Measurements from ENCODE around the gene ASB4.

The ASB4 gene

GRCh38 chr7:95558864-95559263, 73.1 kb downstream of the ASB4 start:
- no peak for DNase-seq

GRCh38 chr7:95560674-95561073, 74.9 kb downstream of the ASB4 start:
- DNase-seq = no peak

DNA sequence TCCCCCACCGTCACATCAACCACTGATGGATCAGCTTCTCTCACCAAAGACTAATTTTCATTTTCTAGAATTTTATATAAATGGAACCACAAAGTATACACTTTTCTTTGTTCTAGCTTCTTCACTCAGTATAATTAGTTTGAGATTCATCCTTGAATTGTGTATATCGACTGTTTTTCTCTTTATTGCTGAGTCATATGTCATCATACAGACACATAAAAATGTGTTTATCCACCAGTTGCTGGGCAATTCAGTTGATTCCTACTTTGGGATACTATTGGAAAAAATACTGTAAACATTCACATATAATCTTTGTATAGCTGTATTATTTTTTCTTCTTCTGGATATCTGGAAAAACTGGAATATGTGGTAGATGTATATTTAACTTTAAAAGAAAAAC, 84.0 kb downstream of the ASB4 start:
- no peak for DNase-seq

DNA sequence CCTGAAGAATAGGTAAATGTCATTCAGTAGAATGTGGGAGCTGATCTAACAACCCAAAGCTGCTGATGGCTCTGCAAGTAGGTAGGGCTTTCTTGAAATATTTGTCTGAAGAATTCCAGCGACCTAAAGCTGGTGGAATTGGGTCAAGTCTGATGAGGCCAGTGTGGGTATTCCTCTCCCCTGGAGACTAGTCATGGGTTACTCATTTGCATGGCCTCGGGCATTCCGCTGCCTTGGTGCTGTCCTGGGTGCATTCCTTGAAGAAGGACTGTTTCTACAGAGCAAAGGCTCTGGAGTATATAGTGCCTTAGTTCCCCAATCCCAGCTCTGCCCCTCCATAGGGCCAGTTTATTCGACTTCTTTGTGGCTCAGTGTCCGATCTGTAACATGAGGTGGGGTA, 91.4 kb downstream of the ASB4 start:
- DNase-seq = no peak

DNA sequence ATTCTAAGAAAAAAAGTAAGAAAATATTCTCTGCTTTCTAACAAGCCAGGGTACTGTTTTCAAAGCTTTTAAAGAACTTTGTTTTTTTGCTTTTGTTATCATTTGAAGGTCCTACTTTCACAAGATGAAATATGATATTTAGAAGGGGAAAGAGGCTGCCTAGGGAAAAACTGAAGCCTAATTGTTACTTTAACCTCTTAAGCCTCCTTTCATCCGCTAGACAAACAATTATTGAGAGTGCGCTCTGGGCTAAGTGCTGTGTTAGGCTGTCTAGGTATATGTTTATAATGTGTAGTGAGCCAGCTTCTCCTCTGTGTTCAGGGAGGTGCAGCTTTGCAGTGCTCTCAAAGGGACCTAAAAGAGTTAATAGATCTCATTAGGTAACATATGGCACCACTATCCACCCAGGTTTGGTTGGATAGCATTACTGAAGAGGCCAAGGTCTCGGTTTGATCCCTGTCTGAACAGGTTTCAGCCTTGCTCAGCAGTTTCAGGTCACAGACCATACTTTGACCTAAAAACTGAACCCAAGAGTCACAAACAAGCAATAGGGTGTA, 92.6 kb downstream of the ASB4 start:
- DNase-seq = no peak

- DNase-seq = no peak
Observed at GRCh38 chr7:95579318-95579717, 93.6 kb downstream of the ASB4 start.

GRCh38 chr7:95581467-95581866, 95.7 kb downstream of the ASB4 start:
- no peak for DNase-seq

DNA sequence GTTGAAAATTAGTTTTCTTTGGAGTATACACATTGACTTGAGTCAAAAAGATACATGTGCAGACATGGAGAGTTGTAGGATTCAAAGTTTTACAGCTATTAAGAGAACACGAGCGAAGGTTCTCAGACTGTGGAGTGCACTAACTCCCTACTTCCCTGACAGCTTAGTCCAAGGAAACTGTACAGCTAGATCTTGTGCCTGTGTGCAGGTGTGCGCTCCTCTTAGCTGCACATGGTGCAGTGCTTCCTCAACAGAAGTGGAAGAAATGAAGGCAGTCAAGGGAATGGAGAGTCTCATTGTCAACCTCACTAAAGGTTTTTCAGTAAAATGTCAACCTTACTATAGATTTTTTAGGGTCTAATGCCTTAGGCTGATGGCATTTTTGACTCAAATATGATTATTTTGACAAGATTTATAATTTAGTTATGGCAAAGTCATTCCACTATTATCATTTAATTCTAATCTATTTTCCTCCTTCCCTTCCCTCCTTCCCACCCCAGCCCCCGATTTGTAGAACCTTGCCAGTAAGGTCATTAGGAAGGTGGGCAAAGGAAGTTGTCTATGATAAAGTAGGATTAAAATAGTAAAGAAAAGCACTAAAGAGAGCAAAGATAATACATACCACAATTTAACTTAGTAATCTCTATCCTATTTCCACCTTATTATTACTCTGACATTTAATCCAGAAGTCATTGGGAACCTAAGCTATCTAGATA, 97.0 kb downstream of the ASB4 start:
- DNase-seq = no peak

- no peak for DNase-seq
Observed at GRCh38 chr7:95583834-95584621, 98.3 kb downstream of the ASB4 start.

DNA sequence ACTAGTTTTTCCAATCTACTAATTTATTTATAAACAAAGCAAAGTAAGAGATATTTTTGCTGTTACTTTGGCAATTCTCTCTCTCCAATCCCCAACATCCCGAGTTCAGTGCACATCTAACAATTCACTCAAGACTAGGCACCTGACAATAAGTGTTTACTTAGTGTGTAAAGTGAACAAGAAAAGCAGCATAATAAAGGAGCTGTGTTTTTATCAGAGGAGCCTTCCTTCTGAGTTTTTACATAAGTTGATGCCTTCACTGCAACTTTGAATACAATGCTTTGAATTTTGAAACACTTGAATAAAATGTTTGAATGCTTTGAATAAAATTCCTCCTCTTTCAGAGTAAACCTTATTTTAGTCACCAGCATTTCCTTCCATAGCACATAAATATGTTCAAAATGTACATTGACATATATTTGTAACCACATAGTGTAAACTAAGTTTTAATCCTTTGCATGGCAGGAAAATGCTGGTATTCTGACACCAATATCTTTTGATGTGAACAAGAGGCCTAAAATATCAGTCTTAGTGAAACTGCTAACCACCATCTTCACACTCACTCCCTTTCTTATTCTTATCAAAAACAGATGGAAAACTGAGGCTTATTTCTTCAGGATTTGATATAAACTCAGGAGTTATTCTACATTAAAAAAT, 99.2 kb downstream of the ASB4 start:
- DNase-seq = no peak

DNA sequence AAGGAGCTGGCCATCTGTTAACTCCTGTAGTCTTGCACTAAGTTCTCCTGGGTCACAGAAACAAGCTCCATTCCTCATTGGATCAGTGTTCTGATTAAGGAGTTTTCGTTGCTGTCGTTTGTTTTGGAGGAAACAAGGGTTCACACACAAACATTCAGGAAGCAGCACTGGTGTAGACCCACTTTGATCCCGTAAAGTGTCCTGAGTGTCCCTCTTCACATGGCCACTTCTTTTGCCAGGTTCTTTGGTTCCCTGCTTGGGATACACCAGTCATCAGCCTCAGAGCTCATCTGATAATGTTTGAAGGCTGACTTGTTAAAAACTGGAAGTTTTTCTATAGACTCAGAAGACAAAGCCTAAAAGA, 99.7 kb downstream of the ASB4 start:
- DNase-seq = no peak

GRCh38 chr7:95586951-95587301, 101.2 kb downstream of the ASB4 start:
- DNase-seq = no peak

DNA sequence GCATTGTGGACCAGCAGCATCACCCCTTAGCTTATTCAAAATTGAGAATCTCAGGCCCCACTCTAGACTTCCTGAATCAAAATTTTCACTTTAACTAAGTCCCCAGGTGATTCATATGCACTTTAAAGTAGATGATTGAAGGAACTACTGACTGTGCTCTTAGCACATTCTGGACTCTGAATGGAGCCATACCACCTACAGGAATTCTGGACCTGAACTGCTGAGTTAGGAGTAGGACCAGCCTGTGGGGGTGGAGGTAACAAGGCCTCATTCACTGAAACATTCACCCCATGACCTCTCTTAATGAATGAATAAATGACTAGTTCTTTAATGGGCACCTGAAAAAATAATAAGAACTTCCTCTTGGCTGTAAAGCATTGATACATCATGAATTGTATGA, 103.3 kb downstream of the ASB4 start:
- no peak for DNase-seq

DNA sequence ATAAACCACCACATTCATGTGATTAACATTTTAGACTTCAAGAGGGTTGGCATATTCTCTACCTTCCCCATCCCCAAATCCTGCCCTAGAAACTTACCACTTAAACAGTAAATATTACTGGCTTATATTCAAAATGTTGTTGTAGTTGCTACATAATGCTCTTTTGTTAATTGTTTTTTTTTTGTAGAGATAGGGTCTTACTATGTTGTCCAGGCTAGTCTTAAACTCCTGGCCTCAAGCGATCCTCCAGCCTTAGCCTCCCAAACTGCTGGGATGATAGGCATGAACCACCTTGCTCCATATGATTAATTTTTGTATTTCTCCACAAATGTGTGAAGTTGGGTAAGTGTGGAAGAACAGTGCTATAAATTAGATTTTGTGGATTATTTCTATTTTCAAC, 104.0 kb downstream of the ASB4 start:
- no peak for DNase-seq
